HCT116 (cell line): ENCODE measurements around the gene ALPP. TPM values are rescaled to one million over a fixed set of nuclear protein-coding genes. Genes with fewer than 3 reads are reported as not detected.

Experiments used
- ATAC-seq: fragments of 200-7000 bp; cut with Tn5 transposase; 2 replicates; pipeline ENCODE4 v1.9.1; 2020; ENCODE audit warnings: mild to moderate bottlenecking, moderate library complexity
- BruUV-seq: library from RNA; stranded (reverse); fragments of 400-500 nt; replicated peaks from 2 replicates; lab custom pipeline; 2021; lab: Mats Ljungman, UMichigan
- CTCF ChIA-PET: fragments of 300-600 bp; sonication (Branson Sonifier 250); formaldehyde crosslinking; loops from one replicate; lab custom pipeline; 2021; ENCODE audit warnings: antibody characterized with exemption; lab: Charles Lee
- POLR2A ChIA-PET: fragments of 300-600, 350-600 bp; sonication (Branson Sonifier 250); formaldehyde crosslinking; loops from one replicate; lab custom pipeline; 2021; ENCODE audit warnings: antibody characterized with exemption; lab: Charles Lee
- RAD21 ChIA-PET, 2 experiments: fragments of 300-600 bp; sonication (Branson Sonifier 250); formaldehyde crosslinking; loops; one replicate each; lab custom pipeline; 2023; ENCODE audit warnings: low total read pairs in 2 of 2; ENCODE audit not compliant: uncharacterized antibody in 2 of 2, unreplicated experiment in 2 of 2, low non-redundant PET in 1 of 2; lab: Charles Lee
- DNase-seq: peaks from one replicate; pipeline ENCODE4 v3.0.0-alpha.2; 2010; ENCODE audit warnings: low read depth, low spot score
- H2AFZ ChIP-seq: fragments of 200-600 bp; shearing (Covaris generic), sonication (generic); 2 replicates; pipeline ENCODE4 v1.6.1; 2017; ENCODE audit warnings: low read depth, mixed run types, mixed read lengths, antibody characterized with exemption, low read length; ENCODE audit not compliant: poor library complexity, severe bottlenecking
- H3K27ac ChIP-seq: 2 replicates; pipeline ENCODE4 v1.5.1; 2012; ENCODE audit warnings: low read depth, low read length
- H3K27me3 ChIP-seq: fragments of 200-600 bp; sonication (generic); 2 replicates; pipeline ENCODE4 v1.6.1; 2016; ENCODE audit warnings: mixed run types, low read length, mixed read lengths; ENCODE audit not compliant: insufficient read depth
- H3K36me3 ChIP-seq, 2 experiments: fragments of 200-500 bp in 1 of 2; fragments of 200-600 bp in 1 of 2; sonication (Bioruptor generic) in 1 of 2; sonication (generic) in 1 of 2; 2 replicates each; pipeline versions ENCODE4 v1.5.1 to v1.6.1; 2014 to 2016; ENCODE audit warnings: low read length in 2 of 2, inconsistent platforms in 1 of 2, mixed read lengths in 1 of 2, mixed run types in 1 of 2; ENCODE audit not compliant: insufficient read depth in 2 of 2, control insufficient read depth in 1 of 2
- H3K4me1 ChIP-seq, 2 experiments: fragments of 200-600 bp in 1 of 2; sonication (generic) in 1 of 2; 2 replicates each; pipeline versions ENCODE4 v1.5.1 to v1.6.1; 2012 to 2017; ENCODE audit warnings: low read length in 2 of 2, inconsistent platforms in 1 of 2, mild to moderate bottlenecking in 1 of 2, mixed read lengths in 1 of 2, mixed run types in 1 of 2, moderate library complexity in 1 of 2; ENCODE audit not compliant: insufficient read depth in 2 of 2, control insufficient read depth in 1 of 2
- H3K4me2 ChIP-seq: fragments of 200-600 bp; sonication (generic); 2 replicates; pipeline ENCODE4 v1.6.1; 2017; ENCODE audit warnings: mixed run types, low read length, mixed read lengths
- H3K4me3 ChIP-seq, 2 experiments: fragments of 200-600 bp in 1 of 2; sonication (generic) in 1 of 2; replicated peaks in 1 of 2; 2 replicates each; pipeline ENCODE4 v1.5.1; 2011 to 2016; ENCODE audit warnings: low read length in 2 of 2, control low read depth in 1 of 2, low read depth in 1 of 2, mild to moderate bottlenecking in 1 of 2, mixed read lengths in 1 of 2, mixed run types in 1 of 2
- H3K79me2 ChIP-seq: fragments of 200-600 bp; sonication (generic); 2 replicates; pipeline ENCODE4 v1.6.1; 2017; ENCODE audit warnings: mild to moderate bottlenecking, mixed run types, low read length, moderate library complexity, mixed read lengths; ENCODE audit not compliant: insufficient read depth
- H3K9ac ChIP-seq: fragments of 200-600 bp; sonication (generic); 2 replicates; pipeline ENCODE4 v1.6.1; 2016; ENCODE audit warnings: low read length, mixed read lengths
- H3K9me2 ChIP-seq: fragments of 200-600 bp; sonication (generic), shearing (Covaris generic); 2 replicates; pipeline ENCODE4 v1.6.1; 2017; ENCODE audit warnings: mixed run types, mild to moderate bottlenecking, moderate library complexity; ENCODE audit not compliant: insufficient read depth
- H3K9me3 ChIP-seq, 2 experiments: fragments of 200-500 bp in 1 of 2; fragments of 200-600 bp in 1 of 2; sonication (Bioruptor generic) in 1 of 2; sonication (generic) in 1 of 2; 2 replicates each; pipeline ENCODE4 v1.6.1; 2014 to 2017; ENCODE audit warnings: low read length in 2 of 2, mixed read lengths in 2 of 2, inconsistent platforms in 1 of 2, low read depth in 1 of 2, mild to moderate bottlenecking in 1 of 2, mixed run types in 1 of 2, moderate library complexity in 1 of 2; ENCODE audit not compliant: control insufficient read depth in 1 of 2, insufficient read depth in 1 of 2
- H4K20me1 ChIP-seq: fragments of 200-600 bp; sonication (generic), shearing (Covaris generic); 2 replicates; pipeline ENCODE4 v1.6.1; 2017; ENCODE audit warnings: mixed run types, mild to moderate bottlenecking, moderate library complexity; ENCODE audit not compliant: insufficient read depth
- CBX3 ChIP-seq: IDR thresholded peaks from 2 replicates; pipeline ENCODE4 v1.6.1; 2012; ENCODE audit warnings: low read depth
- CEBPB ChIP-seq: IDR thresholded peaks from 2 replicates; pipeline ENCODE4 v1.6.1; 2012; ENCODE audit warnings: low read depth
- CTCF ChIP-seq, 3 experiments: fragments of 200-600 bp in 1 of 3; sonication (generic) in 1 of 3; IDR thresholded peaks in 2 of 3; conservative IDR thresholded peaks in 1 of 3; 2 replicates each; pipeline ENCODE4 v1.5.1; 2012 to 2017; ENCODE audit warnings: low read depth in 2 of 3, low read length in 2 of 3, antibody characterized with exemption in 1 of 3, borderline replicate concordance in 1 of 3, control low read depth in 1 of 3, mild to moderate bottlenecking in 1 of 3, mixed read lengths in 1 of 3, mixed run types in 1 of 3, moderate library complexity in 1 of 3; ENCODE audit not compliant: insufficient read depth in 1 of 3
- EGR1 ChIP-seq: IDR thresholded peaks from 2 replicates; pipeline ENCODE4 v1.6.1; 2012; ENCODE audit warnings: low read depth
- EZH2 ChIP-seq: fragments of 200-600 bp; sonication (generic); IDR thresholded peaks from 2 replicates; pipeline ENCODE4 v1.6.1; 2017; ENCODE audit warnings: antibody characterized with exemption, mixed run types
- EZH2phosphoT487 ChIP-seq: fragments of 200-600 bp; IDR thresholded peaks from 2 replicates; pipeline ENCODE4 v1.6.1; 2018; ENCODE audit warnings: antibody characterized with exemption, borderline replicate concordance
- FOSL1 ChIP-seq: IDR thresholded peaks from 2 replicates; pipeline ENCODE4 v1.6.1; 2012; ENCODE audit warnings: low read depth
- MAX ChIP-seq: IDR thresholded peaks from 2 replicates; pipeline ENCODE4 v1.6.1; 2012
- POLR2AphosphoS5 ChIP-seq: IDR thresholded peaks from 2 replicates; pipeline ENCODE4 v1.6.1; 2011; ENCODE audit warnings: mild to moderate bottlenecking, low read depth, low read length, moderate library complexity
- REST ChIP-seq: IDR thresholded peaks from 2 replicates; pipeline ENCODE4 v1.6.1; 2012; ENCODE audit warnings: low read depth
- SIN3A ChIP-seq: IDR thresholded peaks from 2 replicates; pipeline ENCODE4 v1.6.1; 2012; ENCODE audit warnings: low read depth
- SRF ChIP-seq: IDR thresholded peaks from 2 replicates; pipeline ENCODE4 v1.6.1; 2012; ENCODE audit warnings: low read depth
- TCF7L2 ChIP-seq: IDR thresholded peaks from 2 replicates; pipeline ENCODE4 v1.7.0; 2011; ENCODE audit warnings: borderline replicate concordance, inconsistent platforms; ENCODE audit not compliant: insufficient read depth, insufficient read length; ENCODE audit errors: extremely low read depth
- ZNF274 ChIP-seq: fragments of 200-500 bp; sonication (Bioruptor generic); IDR thresholded peaks from 2 replicates; pipeline ENCODE4 v1.6.1; 2014; ENCODE audit warnings: mild to moderate bottlenecking, low read depth, low read length, inconsistent platforms
- intact Hi-C: fragments of 100-400 bp; cut with micrococcal nuclease; formaldehyde crosslinking; loops from 2 replicates; pipeline ENCODE4 v1.10.0; 2022
- total RNA-seq: library from RNA; stranded (reverse); gene quantifications from one replicate; pipeline ENCODE4 v1.2.1, GENCODE V29; 2021; ENCODE audit not compliant: unreplicated experiment
- TF ChIP-seq, protein P1 (sequence below): IDR thresholded peaks from 2 replicates; pipeline ENCODE4 v1.6.1; 2012

ALPP gene
- total RNA-seq, 1 experiment from 2014 or later, result 0.34 TPM

GRCh38 chr2:232375164-232375563 lies 3.4 kb upstream of the ALPP start:
- no peaks in the 10 kb centered on the region for H3K9me2 ChIP-seq
- no peak overlapping the region for H3K27ac ChIP-seq
- H3K9ac ChIP-seq, result no peak overlapping the region
- no peak overlapping the region for H3K4me3 ChIP-seq
- no peaks in the 10 kb centered on the region for H3K36me3 ChIP-seq
- ATAC-seq, result no peak
- H4K20me1 ChIP-seq, result no peaks in the 10 kb centered on the region
- H3K9me3 ChIP-seq, result no peaks in the 10 kb centered on the region
- intact Hi-C loops, result no loop called here
- no peak overlapping the region for H2AFZ ChIP-seq
- peaks cover 3 to 10% of the 10 kb centered on the region in 2 experiments; a peak in 3 of 4 replicates for H3K4me1 ChIP-seq
- TF ChIP-seq, protein P1, sequence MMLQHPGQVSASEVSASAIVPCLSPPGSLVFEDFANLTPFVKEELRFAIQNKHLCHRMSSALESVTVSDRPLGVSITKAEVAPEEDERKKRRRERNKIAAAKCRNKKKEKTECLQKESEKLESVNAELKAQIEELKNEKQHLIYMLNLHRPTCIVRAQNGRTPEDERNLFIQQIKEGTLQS, result no peak
- no peak for TF ChIP-seq EZH2
- TF ChIP-seq POLR2AphosphoS5, result no peak
- TF ChIP-seq EZH2phosphoT487, result no peak
- no peak for TF ChIP-seq EGR1
- TF ChIP-seq REST, result no peak
- no peak for TF ChIP-seq FOSL1
- TF ChIP-seq SRF, result no peak
- TF ChIP-seq CBX3, result no peak
- TF ChIP-seq CEBPB, result no peak
- no peak for TF ChIP-seq ZNF274
- no peak for TF ChIP-seq MAX
- no peak for TF ChIP-seq TCF7L2
- TF ChIP-seq CTCF (IDR thresholded peaks at IDR 0.05 in 2 of 3, conservative IDR thresholded peaks at IDR 0.05 in 1 of 3; ENCODE audit: borderline replicate concordance in 1 of 3, insufficient read depth in 1 of 3, low read depth in 2 of 3, low read length in 2 of 3), result no peak
- TF ChIP-seq SIN3A, result no peak
- BruUV-seq, result no TSS peak
- no peak for DNase-seq
- POLR2A ChIA-PET, result no interaction called here
- RAD21 ChIA-PET, result no interaction called here
- CTCF ChIA-PET, result no interaction called here
- no peaks in the 10 kb centered on the region for H3K79me2 ChIP-seq
- no peaks in the 10 kb centered on the region for H3K27me3 ChIP-seq
- H3K4me2 ChIP-seq, result no peak overlapping the region
